Stimulated activated CD4-positive, alpha-beta T cell treated with anti-CD3 and anti-CD28 coated beads, Interleukin-2, amount 100 ng/mL, for 4 hours (primary cell): Measurements from ENCODE around the gene CHRNA7.
"Not testable (repeated sequence)": the region's sequence is repeated elsewhere in the genome, so short reads cannot be mapped to it uniquely, and the experiment has no call there.

Experiments
- DNase-seq: peaks from one replicate; pipeline ENCODE4 v3.0.0-alpha.2; 2020; ENCODE audit warnings: low read depth

CHRNA7 gene

GRCh38 chr15:32120577-32121383 lies 90.5 kb downstream of the CHRNA7 start:
- DNase-seq = no peak

- no peak for DNase-seq
Measured at GRCh38 chr15:32121384-32121695, 91.0 kb downstream of the CHRNA7 start.

GRCh38 chr15:32122013-32122412 lies 91.7 kb downstream of the CHRNA7 start:
- no peak for DNase-seq

GRCh38 chr15:32123473-32123872 lies 93.2 kb downstream of the CHRNA7 start:
- DNase-seq = no peak

GRCh38 chr15:32124726-32125125 lies 94.4 kb downstream of the CHRNA7 start:
- no peak for DNase-seq

- no peak for DNase-seq
Measured at GRCh38 chr15:32125595-32125994, 95.3 kb downstream of the CHRNA7 start.

- no peak for DNase-seq
Measured at GRCh38 chr15:32129815-32130214, 99.5 kb downstream of the CHRNA7 start.

- DNase-seq = no peak
Measured at GRCh38 chr15:32130823-32131222, 100.5 kb downstream of the CHRNA7 start.

- no peak for DNase-seq
Measured at GRCh38 chr15:32131803-32132202, 101.5 kb downstream of the CHRNA7 start.

- no peak for DNase-seq
Measured at GRCh38 chr15:32132859-32133258, 102.5 kb downstream of the CHRNA7 start.

GRCh38 chr15:32134842-32135241 lies 104.5 kb downstream of the CHRNA7 start:
- DNase-seq = no peak

- DNase-seq = no peak
Measured at GRCh38 chr15:32135335-32135734, 105.0 kb downstream of the CHRNA7 start.

GRCh38 chr15:32145512-32145911 lies 115.2 kb downstream of the CHRNA7 start:
- DNase-seq = not testable (repeated sequence)

GRCh38 chr15:32148833-32149555 lies 118.7 kb downstream of the CHRNA7 start:
- DNase-seq = no peak

GRCh38 chr15:32152574-32152973 lies 122.3 kb downstream of the CHRNA7 start:
- no peak for DNase-seq

GRCh38 chr15:32153868-32154623 lies 123.7 kb downstream of the CHRNA7 start:
- not testable (repeated sequence) for DNase-seq

- not testable (repeated sequence) for DNase-seq
Measured at GRCh38 chr15:32162143-32162542, 131.8 kb downstream of the CHRNA7 start.

- not testable (repeated sequence) for DNase-seq
Measured at GRCh38 chr15:32164065-32164464, 133.8 kb downstream of the CHRNA7 start.

GRCh38 chr15:32164747-32165146 lies 134.4 kb downstream of the CHRNA7 start:
- not testable (repeated sequence) for DNase-seq

GRCh38 chr15:32165775-32166174 lies 135.5 kb downstream of the CHRNA7 start:
- not testable (repeated sequence) for DNase-seq

- DNase-seq = not testable (repeated sequence)
Measured at GRCh38 chr15:32166270-32166669, 136.0 kb downstream of the CHRNA7 start.

- not testable (repeated sequence) for DNase-seq
Measured at GRCh38 chr15:32167913-32168312, 137.6 kb downstream of the CHRNA7 start.

- not testable (repeated sequence) for DNase-seq
Measured at GRCh38 chr15:32180579-32180978, 150.3 kb downstream of the CHRNA7 start.
